A549 (cell line): ENCODE measurements around the gene CEBPZ.

Experiments used
- CEBPB ChIP-seq, 2 experiments: fragments of >200 bp in 1 of 2; sonication (Bioruptor Twin) in 1 of 2; formaldehyde crosslinking in 1 of 2; IDR thresholded peaks; 2 replicates each; pipeline ENCODE4 v1.6.1; 2012 to 2016
- CHD4 ChIP-seq: fragments of 200-600 bp; sonication (generic); IDR thresholded peaks from 2 replicates; pipeline ENCODE4 v1.6.1; 2016; ENCODE audit warnings: antibody characterized with exemption, mild to moderate bottlenecking, borderline replicate concordance
- CTCF ChIP-seq: fragments of >200 bp; sonication (Bioruptor Twin); formaldehyde crosslinking; IDR thresholded peaks from 3 replicates; pipeline ENCODE4 v1.5.1; 2016
- EP300 ChIP-seq, 2 experiments: fragments of >200 bp; sonication (Bioruptor Twin); formaldehyde crosslinking; IDR thresholded peaks; 2 replicates in 1 of 2; 3 replicates in 1 of 2; pipeline ENCODE4 v1.6.1; 2016 to 2017
- FOSL2 ChIP-seq, 2 experiments: fragments of 450-650 bp in 1 of 2; fragments of >200 bp in 1 of 2; sonication (Bioruptor Twin) in 1 of 2; formaldehyde crosslinking; IDR thresholded peaks; 2 replicates each; pipeline versions ENCODE4 v1.5.0 to v1.6.1; 2016 to 2020; ENCODE audit warnings: mild to moderate bottlenecking in 1 of 2, moderate library complexity in 1 of 2
- MAX ChIP-seq: IDR thresholded peaks from 2 replicates; pipeline ENCODE4 v1.6.1; 2012
- POLR2A ChIP-seq: IDR thresholded peaks from 2 replicates; pipeline ENCODE4 v1.6.1; 2012; ENCODE audit warnings: mild to moderate bottlenecking, low read length
- RCOR1 ChIP-seq: fragments of 150-350 bp; IDR thresholded peaks from 2 replicates; pipeline ENCODE4 v1.6.1; 2014; ENCODE audit warnings: antibody characterized with exemption, low read length, low read depth
- SMC3 ChIP-seq: fragments of >200 bp; sonication (Bioruptor Twin); formaldehyde crosslinking; IDR thresholded peaks from 3 replicates; pipeline ENCODE4 v1.6.1; 2018; ENCODE audit warnings: inconsistent platforms
- SREBF2 ChIP-seq: fragments of 450-650 bp; IDR thresholded peaks from 2 replicates; pipeline ENCODE4 v1.6.1; 2014; ENCODE audit warnings: mild to moderate bottlenecking, moderate library complexity
- TF ChIP-seq, protein P1 (sequence below): fragments of 200-600 bp; sonication (generic); IDR thresholded peaks from 2 replicates; pipeline ENCODE4 v1.6.1; 2016; ENCODE audit warnings: antibody characterized with exemption, mild to moderate bottlenecking, moderate library complexity
- TF ChIP-seq, protein P2 (sequence below): IDR thresholded peaks from 2 replicates; pipeline ENCODE4 v1.6.1; 2012

- TF ChIP-seq SREBF2 = no peak
- no peak for TF ChIP-seq CEBPB (IDR thresholded peaks at IDR 0.05)
- no peak for TF ChIP-seq CTCF
- TF ChIP-seq POLR2A = no peak
- TF ChIP-seq, protein P1, sequence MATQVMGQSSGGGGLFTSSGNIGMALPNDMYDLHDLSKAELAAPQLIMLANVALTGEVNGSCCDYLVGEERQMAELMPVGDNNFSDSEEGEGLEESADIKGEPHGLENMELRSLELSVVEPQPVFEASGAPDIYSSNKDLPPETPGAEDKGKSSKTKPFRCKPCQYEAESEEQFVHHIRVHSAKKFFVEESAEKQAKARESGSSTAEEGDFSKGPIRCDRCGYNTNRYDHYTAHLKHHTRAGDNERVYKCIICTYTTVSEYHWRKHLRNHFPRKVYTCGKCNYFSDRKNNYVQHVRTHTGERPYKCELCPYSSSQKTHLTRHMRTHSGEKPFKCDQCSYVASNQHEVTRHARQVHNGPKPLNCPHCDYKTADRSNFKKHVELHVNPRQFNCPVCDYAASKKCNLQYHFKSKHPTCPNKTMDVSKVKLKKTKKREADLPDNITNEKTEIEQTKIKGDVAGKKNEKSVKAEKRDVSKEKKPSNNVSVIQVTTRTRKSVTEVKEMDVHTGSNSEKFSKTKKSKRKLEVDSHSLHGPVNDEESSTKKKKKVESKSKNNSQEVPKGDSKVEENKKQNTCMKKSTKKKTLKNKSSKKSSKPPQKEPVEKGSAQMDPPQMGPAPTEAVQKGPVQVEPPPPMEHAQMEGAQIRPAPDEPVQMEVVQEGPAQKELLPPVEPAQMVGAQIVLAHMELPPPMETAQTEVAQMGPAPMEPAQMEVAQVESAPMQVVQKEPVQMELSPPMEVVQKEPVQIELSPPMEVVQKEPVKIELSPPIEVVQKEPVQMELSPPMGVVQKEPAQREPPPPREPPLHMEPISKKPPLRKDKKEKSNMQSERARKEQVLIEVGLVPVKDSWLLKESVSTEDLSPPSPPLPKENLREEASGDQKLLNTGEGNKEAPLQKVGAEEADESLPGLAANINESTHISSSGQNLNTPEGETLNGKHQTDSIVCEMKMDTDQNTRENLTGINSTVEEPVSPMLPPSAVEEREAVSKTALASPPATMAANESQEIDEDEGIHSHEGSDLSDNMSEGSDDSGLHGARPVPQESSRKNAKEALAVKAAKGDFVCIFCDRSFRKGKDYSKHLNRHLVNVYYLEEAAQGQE = no peak
- TF ChIP-seq SMC3 = no peak
- TF ChIP-seq EP300 (IDR thresholded peaks at IDR 0.05) = no peak
- no peak for TF ChIP-seq MAX
- TF ChIP-seq CHD4 = no peak
- no peak for TF ChIP-seq RCOR1
- TF ChIP-seq, protein P2, sequence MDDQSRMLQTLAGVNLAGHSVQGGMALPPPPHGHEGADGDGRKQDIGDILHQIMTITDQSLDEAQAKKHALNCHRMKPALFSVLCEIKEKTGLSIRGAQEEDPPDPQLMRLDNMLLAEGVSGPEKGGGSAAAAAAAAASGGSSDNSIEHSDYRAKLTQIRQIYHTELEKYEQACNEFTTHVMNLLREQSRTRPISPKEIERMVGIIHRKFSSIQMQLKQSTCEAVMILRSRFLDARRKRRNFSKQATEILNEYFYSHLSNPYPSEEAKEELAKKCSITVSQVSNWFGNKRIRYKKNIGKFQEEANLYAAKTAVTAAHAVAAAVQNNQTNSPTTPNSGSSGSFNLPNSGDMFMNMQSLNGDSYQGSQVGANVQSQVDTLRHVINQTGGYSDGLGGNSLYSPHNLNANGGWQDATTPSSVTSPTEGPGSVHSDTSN = no peak
- TF ChIP-seq FOSL2 (IDR thresholded peaks at IDR 0.05) = no peak
- no peak for TF ChIP-seq FOSL2 (CRISPR knock-in tag; IDR thresholded peaks at IDR 0.05)
Observed at GRCh38 chr2:37267685-37268084, 36.3 kb upstream of the CEBPZ start.
